Left ventricle myocardium superior (tissue), 1 donor: ENCODE data around the gene TNKS1BP1. TPM values are rescaled to one million over a fixed set of nuclear protein-coding genes. Genes with fewer than 3 reads are reported as not detected.

Experiments
- ATAC-seq: fragments of 200-7000 bp; cut with Tn5 transposase; one replicate; pipeline ENCODE4 v1.9.1; 2020; ENCODE audit warnings: mild to moderate bottlenecking, moderate library complexity
- DNase-seq: peaks from one replicate; pipeline ENCODE4 v3.0.0-alpha.2; 2020
- intact Hi-C: fragments of 100-400 bp; cut with micrococcal nuclease; formaldehyde crosslinking; loops from one replicate; pipeline ENCODE4 v1.11.0; 2022
- total RNA-seq: library from RNA; stranded (reverse); fragmentation: NEBNext Ultra II Directional; extraction: Animal tissue kit (Norgen Biotek cat#: 25700); gene quantifications from one replicate; pipeline ENCODE4 v1.2.1, GENCODE V29; 2021
- donor health status: DM: no; HTN: yes; CAD: no; lungs with severe emphysema.

TNKS1BP1 gene
- total RNA-seq, 1 donor from 2014 or later, result 44.4 TPM

DNA sequence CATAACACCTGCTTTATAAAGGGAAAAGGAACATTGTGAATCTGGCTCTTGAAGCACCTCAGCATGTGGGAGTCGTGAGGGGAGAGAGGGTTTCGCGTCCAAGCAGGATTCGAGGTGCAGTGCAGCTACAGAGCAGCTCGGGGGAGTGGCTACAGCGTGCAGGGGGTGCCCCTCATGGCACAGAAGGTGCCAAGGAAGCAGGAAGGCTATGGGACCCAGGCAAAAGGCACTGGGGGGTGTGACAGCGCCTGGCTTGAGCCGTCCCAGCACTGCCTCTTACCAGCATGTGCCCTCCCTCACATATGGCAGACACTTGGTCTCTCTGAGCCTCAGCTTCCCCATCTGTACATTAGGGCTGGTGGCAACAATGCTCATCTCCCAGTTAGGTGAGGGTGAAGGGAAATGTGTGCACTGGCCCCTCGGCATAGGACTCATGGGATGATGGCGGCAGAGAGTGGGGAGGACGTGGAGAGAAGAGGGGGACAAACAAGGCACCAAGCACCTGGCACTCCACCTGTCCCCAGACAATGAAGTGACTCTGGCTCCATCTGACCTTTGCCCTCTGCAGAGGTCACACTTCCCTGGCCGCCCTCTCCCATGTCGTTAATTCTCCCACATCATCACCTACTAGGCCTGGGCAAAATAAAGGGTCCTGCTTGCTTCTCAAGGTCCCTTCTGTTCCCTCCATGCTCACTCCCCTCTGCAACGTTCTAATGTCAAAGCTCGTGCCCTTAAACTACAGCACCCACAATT is 10.4 kb downstream of the TNKS1BP1 start:
- no peak for ATAC-seq
- DNase-seq, result no peak
- intact Hi-C loops, result no loop called here

GRCh38 chr11:57313788-57314135 is 11.0 kb downstream of the TNKS1BP1 start:
- DNase-seq (no peak), ATAC-seq (no peak)
- intact Hi-C loops, result no loop called here

DNA sequence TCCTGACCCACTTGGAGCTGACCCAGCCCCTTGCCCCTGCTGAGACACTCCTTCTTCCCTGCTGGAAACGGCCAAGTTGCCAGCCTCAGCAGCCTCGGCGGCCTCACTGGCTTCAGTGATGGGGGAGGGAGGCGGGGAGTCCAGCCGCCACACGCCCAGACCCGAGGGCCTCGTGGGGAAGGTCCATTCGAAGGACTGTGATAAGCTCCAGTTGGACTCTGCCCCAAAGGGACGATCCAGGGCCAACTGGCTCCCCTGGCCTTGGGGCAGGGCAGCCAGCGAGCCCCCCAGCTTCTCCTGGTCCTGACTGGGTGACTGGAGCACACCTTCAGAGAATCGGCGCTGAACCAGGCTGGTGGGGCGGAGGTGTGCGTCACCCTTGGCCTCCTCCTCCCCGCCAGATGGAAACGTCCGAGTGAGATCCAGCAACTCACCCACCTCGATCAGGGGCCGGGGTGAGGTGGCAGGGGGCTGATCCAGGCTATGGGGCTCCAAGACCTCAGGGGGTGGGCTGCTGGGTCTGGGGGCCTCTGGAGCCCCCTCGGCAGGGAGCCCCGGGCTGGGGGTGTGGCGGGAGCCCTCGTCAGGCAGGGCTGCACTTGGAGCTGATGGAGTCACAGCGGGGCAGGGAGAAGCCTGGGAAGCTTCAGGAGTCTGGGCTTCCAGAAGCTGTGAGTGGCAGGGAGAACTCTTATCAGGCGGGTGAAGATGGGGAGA is 11.5 kb downstream of the TNKS1BP1 start:
- DNase-seq (no peak), ATAC-seq (no peak)
- intact Hi-C loops, result no loop called here

GRCh38 chr11:57312511-57313021 is 12.2 kb downstream of the TNKS1BP1 start:
- intact Hi-C loops, result no loop called here
- no peak for ATAC-seq
- no peak for DNase-seq

- ATAC-seq (peak; percentile 93), DNase-seq (peak; percentile 92)
- intact Hi-C loops, result no loop called here
Measured at GRCh38 chr11:57311109-57311936, 13.4 kb downstream of the TNKS1BP1 start.

DNA sequence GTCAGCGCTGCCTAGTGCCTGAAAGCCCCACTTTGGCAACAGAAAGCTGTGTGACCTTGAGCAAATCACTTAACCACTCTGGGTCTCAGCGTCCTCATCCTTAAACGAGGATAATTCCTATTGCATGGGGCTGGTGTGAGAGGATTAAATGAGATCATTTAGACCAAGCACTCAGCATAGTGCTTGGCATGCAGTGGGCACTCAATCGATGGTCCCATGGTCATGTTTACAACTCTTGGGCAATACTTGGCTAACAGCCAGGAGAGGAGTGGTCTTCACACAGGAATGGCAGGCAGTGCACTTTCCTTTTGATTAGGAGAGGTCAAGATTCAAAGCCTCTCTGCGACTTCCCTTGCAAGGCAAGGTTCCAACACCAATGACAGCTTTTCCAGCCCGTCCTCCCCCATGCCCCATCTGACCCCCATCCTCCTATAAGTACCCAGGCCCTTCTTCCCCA is 14.1 kb downstream of the TNKS1BP1 start:
- no peak for ATAC-seq
- intact Hi-C loops, result no loop called here
- DNase-seq, result no peak

DNA sequence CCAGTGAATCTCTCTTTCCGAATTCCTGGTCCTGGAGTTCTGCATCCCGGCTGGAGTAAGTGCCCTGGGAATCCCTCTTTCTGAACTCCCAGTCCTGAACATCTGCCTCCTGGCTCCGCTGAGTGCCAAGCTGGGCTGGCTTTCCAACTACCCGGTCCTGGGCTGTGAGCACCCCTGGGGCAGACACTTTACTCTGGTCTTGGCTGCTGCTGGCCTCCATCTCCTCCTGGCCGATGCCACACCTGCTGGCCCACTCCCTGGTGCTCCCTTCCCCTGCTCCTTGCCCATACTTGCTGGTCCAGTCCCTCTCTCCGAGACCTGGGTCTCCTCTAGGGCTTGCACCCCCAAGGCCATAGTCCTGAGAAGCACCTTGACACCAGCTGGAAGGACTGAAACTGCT is 14.7 kb downstream of the TNKS1BP1 start:
- ATAC-seq (no peak), DNase-seq (no peak)
- intact Hi-C loops, result no loop called here

DNA sequence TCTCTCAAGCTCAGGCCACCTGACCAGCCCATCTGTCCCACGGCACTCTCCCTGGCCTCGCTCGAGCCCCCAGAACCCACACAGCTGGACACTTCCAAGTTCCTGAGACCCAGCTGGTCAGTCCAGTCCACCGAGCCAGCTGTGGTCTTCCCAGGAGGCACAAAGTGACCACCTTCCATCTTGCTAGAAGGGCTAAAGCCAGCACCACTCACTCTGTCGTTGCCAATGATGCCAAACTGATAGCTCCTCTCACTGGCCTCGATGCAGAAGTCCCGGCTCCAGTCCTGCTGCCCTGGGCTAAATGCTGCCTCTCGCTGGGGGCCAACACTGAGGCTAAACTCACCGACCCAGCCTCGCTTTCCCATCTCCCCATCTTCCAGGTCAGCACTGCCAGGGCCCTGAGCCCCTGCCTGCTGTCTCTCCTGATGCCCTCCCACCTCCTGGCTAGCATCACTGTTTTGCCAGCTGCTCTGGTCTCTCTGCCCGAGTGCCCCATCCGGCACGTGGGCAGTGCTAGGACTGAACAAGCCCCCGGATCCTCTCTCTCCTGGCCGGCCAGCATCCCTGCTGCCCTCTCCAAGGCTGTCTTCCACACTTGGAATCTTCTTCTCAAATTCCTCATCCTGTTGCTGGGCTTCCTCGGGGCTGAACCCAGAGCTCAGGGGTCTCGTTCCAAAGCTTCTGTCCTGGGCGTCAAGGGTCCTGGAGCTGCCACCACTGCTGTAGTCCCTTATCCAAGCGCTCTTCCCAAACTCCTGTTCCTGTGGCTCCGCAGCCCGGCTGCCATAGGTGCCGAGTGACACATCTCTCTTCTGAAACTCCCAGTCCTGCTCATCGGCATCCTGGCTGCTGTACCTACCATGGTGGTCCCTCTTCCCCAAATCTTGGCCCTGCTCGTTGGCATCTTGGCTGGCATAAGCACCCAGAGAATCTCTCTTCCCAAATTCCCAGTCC is 15.4 kb downstream of the TNKS1BP1 start:
- DNase-seq (no peak), ATAC-seq (no peak)
- intact Hi-C loops, result no loop called here

DNA sequence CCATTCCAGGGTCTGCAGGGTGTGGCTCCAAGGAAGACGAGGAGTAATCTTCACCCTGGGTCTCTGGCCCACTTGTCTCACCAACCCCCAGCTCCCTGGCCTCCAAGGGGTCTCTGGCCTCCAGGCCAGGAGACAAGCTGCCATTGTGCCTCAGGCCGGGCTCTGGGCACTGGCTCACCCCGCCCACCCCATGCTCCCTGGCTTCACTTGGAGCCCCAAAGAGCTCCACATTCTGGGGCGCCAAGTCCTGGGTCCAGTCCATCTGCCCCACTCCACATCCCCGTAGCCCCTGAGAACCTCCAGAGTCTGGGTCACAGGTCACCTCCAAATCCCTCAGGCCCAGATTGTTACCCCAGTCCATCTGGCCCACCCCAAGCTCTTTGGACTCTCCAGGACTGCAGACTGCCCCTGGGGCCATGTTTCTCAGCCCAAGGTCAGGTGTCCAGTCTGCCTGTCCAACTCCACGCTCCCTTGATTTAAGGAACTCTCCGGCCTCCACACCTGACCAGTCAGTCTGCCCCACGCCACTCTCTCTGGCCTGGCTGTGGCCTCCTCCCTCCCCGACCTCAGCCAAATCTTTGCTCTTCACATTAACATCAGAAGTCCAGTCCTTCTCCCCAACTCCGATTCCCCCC is 16.2 kb downstream of the TNKS1BP1 start:
- DNase-seq, result no peak
- intact Hi-C loops, result no loop called here
- no peak for ATAC-seq

- intact Hi-C loops, result no loop called here
- DNase-seq (no peak), ATAC-seq (no peak)
Measured at GRCh38 chr11:57307666-57308270, 17.0 kb downstream of the TNKS1BP1 start.

- no peak for ATAC-seq
- no peak for DNase-seq
- intact Hi-C loops, result no loop called here
Measured at GRCh38 chr11:57306940-57307565, 17.7 kb downstream of the TNKS1BP1 start.

GRCh38 chr11:57306161-57306876 is 18.4 kb downstream of the TNKS1BP1 start:
- intact Hi-C loops, result no loop called here
- ATAC-seq (no peak), DNase-seq (no peak)

- intact Hi-C loops, result no loop called here
- DNase-seq (no peak), ATAC-seq (no peak)
Measured at GRCh38 chr11:57305523-57305922, 19.2 kb downstream of the TNKS1BP1 start.

- no peak for DNase-seq
- intact Hi-C loops, result no loop called here
- no peak for ATAC-seq
Measured at GRCh38 chr11:57303990-57304579, 20.7 kb downstream of the TNKS1BP1 start.

DNA sequence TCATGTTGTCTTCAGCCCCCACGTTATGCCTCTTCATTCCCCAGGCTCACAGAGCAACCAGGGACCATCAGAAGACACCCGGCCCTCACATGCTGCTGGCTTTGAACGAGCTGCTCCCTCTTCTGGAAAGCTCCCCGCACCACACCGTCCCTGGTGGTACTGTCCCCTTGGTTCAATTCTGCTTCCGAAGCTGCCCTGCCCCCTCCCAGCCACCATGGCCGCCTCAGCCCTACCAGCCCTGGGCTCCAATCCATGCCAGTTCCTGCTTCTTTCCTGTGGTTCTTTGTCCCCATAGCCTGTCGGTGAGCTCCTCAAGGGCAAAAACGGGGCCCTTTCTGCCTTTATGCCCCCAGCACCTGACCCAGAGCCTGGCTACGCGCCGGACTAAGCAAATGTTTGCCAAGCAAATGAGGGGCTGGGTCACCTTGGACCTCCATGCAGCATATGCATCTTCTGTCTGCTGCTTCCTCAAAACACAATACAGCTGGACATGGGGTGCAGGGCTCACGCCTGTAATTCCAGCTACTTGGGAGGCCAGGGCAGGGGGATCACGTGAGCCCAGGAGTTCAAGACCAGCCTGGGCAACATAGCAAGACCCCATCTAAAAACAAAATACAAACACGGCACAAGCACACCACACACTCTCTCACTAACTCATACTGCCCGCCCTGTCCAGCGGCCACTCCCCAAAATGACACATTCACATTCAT is 21.3 kb downstream of the TNKS1BP1 start:
- intact Hi-C loops, result no loop called here
- DNase-seq (no peak), ATAC-seq (no peak)

DNA sequence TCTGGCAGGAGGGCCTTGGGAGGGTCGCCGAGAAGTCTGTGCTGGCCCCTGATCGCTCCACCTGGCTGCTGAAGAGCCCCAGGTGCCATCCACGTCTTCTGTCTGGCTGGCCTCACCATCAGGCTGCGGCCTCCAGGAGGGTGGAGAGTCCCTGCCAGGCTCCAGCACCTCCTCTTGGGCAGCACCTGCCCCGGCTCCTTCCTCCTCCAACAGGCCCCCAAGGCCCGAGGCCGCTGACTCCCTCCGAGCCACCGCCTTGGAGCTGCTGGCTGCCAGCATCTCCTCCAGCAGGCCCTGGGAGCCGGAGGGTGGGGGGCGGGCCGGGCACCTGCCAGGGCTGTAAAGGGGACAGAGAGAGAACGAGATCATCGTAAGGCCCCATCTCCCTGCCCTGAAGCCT is 22.3 kb downstream of the TNKS1BP1 start:
- intact Hi-C loops, result no loop called here
- DNase-seq (no peak), ATAC-seq (no peak)
